H1 (cell line): ENCODE results near the gene HM13. TPM values are rescaled to one million over a fixed set of nuclear protein-coding genes. Genes with fewer than 3 reads are reported as not detected.

Source experiments
- CEBPB ChIP-seq: IDR thresholded peaks from 2 replicates; pipeline ENCODE4 v1.6.1; 2012; ENCODE audit warnings: low read depth, low read length
- GABPA ChIP-seq: IDR thresholded peaks from 2 replicates; pipeline ENCODE4 v1.6.1; 2011; ENCODE audit warnings: mild to moderate bottlenecking, low read length, moderate library complexity, borderline replicate concordance; ENCODE audit not compliant: insufficient read depth
- KDM4A ChIP-seq: IDR thresholded peaks from one replicate; pipeline ENCODE4 v1.7.1; 2012; ENCODE audit warnings: low read depth, mild to moderate bottlenecking, moderate library complexity, low read length, inconsistent platforms; ENCODE audit not compliant: severe bottlenecking
- RBBP5 ChIP-seq: IDR thresholded peaks from 2 replicates; pipeline ENCODE4 v1.7.1; 2012; ENCODE audit warnings: low read depth, mild to moderate bottlenecking, inconsistent platforms, low read length, moderate library complexity, borderline replicate concordance
- YY1 ChIP-seq: IDR thresholded peaks from 2 replicates; pipeline ENCODE4 v1.6.1; 2011; ENCODE audit warnings: low read depth, mild to moderate bottlenecking, low read length
- polyA plus RNA-seq, 7 experiments: library from polyadenylated mRNA; depleted of rRNA in 3 of 7; stranded (reverse) in 5 of 7; unstranded in 2 of 7; fragments of >200 nt in 5 of 7; fragments of 200-250 nt in 2 of 7; gene quantifications; 1 replicate in 5 of 7; 2 replicates in 1 of 7; 4 replicates in 1 of 7; pipeline versions ENCODE4 v1.2.1 to v1.2.3, GENCODE V29; 2011 to 2013; ENCODE audit warnings: missing spikeins in 2 of 7, mixed read lengths in 2 of 7
- total RNA-seq: library from RNA; stranded (reverse); fragmentation: NEBNext Ultra II Directional; extraction: Animal tissue kit (Norgen Biotek cat#: 25700); gene quantifications from 2 replicates; pipeline ENCODE4 v1.2.1, GENCODE V29; 2021
- TF ChIP-seq, protein P1 (sequence below): fragments of 300-600 bp; sonication (generic); IDR thresholded peaks from 2 replicates; pipeline ENCODE4 v1.7.1; 2012; ENCODE audit warnings: low read length, moderate library complexity, mild to moderate bottlenecking, inconsistent platforms; ENCODE audit not compliant: insufficient replicate concordance

The HM13 gene
- total and polyA plus RNA-seq, 2 of the 8 experiments (the other 6 are each of a cell fraction or from before 2014, with no cell fraction given) = 118 to 183 TPM

GRCh38 chr20:31537116-31537871 is 23.1 kb downstream of the HM13 start (continued):
- no peak for TF ChIP-seq GABPA
- TF ChIP-seq CEBPB = no peak
- TF ChIP-seq KDM4A = no peak
- no peak for TF ChIP-seq RBBP5
- TF ChIP-seq, protein P1, sequence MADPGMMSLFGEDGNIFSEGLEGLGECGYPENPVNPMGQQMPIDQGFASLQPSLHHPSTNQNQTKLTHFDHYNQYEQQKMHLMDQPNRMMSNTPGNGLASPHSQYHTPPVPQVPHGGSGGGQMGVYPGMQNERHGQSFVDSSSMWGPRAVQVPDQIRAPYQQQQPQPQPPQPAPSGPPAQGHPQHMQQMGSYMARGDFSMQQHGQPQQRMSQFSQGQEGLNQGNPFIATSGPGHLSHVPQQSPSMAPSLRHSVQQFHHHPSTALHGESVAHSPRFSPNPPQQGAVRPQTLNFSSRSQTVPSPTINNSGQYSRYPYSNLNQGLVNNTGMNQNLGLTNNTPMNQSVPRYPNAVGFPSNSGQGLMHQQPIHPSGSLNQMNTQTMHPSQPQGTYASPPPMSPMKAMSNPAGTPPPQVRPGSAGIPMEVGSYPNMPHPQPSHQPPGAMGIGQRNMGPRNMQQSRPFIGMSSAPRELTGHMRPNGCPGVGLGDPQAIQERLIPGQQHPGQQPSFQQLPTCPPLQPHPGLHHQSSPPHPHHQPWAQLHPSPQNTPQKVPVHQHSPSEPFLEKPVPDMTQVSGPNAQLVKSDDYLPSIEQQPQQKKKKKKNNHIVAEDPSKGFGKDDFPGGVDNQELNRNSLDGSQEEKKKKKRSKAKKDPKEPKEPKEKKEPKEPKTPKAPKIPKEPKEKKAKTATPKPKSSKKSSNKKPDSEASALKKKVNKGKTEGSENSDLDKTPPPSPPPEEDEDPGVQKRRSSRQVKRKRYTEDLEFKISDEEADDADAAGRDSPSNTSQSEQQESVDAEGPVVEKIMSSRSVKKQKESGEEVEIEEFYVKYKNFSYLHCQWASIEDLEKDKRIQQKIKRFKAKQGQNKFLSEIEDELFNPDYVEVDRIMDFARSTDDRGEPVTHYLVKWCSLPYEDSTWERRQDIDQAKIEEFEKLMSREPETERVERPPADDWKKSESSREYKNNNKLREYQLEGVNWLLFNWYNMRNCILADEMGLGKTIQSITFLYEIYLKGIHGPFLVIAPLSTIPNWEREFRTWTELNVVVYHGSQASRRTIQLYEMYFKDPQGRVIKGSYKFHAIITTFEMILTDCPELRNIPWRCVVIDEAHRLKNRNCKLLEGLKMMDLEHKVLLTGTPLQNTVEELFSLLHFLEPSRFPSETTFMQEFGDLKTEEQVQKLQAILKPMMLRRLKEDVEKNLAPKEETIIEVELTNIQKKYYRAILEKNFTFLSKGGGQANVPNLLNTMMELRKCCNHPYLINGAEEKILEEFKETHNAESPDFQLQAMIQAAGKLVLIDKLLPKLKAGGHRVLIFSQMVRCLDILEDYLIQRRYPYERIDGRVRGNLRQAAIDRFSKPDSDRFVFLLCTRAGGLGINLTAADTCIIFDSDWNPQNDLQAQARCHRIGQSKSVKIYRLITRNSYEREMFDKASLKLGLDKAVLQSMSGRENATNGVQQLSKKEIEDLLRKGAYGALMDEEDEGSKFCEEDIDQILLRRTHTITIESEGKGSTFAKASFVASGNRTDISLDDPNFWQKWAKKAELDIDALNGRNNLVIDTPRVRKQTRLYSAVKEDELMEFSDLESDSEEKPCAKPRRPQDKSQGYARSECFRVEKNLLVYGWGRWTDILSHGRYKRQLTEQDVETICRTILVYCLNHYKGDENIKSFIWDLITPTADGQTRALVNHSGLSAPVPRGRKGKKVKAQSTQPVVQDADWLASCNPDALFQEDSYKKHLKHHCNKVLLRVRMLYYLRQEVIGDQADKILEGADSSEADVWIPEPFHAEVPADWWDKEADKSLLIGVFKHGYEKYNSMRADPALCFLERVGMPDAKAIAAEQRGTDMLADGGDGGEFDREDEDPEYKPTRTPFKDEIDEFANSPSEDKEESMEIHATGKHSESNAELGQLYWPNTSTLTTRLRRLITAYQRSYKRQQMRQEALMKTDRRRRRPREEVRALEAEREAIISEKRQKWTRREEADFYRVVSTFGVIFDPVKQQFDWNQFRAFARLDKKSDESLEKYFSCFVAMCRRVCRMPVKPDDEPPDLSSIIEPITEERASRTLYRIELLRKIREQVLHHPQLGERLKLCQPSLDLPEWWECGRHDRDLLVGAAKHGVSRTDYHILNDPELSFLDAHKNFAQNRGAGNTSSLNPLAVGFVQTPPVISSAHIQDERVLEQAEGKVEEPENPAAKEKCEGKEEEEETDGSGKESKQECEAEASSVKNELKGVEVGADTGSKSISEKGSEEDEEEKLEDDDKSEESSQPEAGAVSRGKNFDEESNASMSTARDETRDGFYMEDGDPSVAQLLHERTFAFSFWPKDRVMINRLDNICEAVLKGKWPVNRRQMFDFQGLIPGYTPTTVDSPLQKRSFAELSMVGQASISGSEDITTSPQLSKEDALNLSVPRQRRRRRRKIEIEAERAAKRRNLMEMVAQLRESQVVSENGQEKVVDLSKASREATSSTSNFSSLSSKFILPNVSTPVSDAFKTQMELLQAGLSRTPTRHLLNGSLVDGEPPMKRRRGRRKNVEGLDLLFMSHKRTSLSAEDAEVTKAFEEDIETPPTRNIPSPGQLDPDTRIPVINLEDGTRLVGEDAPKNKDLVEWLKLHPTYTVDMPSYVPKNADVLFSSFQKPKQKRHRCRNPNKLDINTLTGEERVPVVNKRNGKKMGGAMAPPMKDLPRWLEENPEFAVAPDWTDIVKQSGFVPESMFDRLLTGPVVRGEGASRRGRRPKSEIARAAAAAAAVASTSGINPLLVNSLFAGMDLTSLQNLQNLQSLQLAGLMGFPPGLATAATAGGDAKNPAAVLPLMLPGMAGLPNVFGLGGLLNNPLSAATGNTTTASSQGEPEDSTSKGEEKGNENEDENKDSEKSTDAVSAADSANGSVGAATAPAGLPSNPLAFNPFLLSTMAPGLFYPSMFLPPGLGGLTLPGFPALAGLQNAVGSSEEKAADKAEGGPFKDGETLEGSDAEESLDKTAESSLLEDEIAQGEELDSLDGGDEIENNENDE = no peak
- no peak for TF ChIP-seq YY1
- TF ChIP-seq, all 59 proteins: peak for 0
